ENCODE results near the gene PRPF6.

DNA sequence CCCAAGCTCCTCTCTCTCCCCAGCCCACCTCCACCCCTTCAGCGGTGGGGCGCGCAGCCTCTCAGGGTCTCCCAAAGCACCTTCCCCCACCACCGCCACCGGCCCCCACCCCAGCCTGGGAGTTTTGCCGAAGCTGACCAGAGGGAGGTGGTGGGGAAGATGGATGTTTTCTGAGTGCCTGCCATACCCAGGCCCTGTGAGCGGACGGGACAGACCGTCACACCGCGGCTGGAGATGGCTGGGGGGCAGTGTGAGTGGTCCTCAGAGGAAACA lies 60.8 kb downstream of the PRPF6 start:
- TF ChIP-seq EZH2 (IDR thresholded peaks at IDR 0.05; ENCODE audit: insufficient read depth, poor library complexity, severe bottlenecking) (no peak), EZH2phosphoT487 (IDR thresholded peaks at IDR 0.05; ENCODE audit: insufficient read depth, low read depth) (no peak)
